Measurements from ENCODE around the gene PLCD1. TPM values are rescaled to one million over a fixed set of nuclear protein-coding genes. Genes with fewer than 3 reads are reported as not detected.

The PLCD1 gene
- total RNA-seq, 2 donors from 2014 or later: 29.7 to 176 TPM

GRCh38 chr3:38051131-38051530, 21.7 kb upstream of the PLCD1 start:
- 85% methylated on average over 13 of the region's 13 CpGs for WGBS

DNA sequence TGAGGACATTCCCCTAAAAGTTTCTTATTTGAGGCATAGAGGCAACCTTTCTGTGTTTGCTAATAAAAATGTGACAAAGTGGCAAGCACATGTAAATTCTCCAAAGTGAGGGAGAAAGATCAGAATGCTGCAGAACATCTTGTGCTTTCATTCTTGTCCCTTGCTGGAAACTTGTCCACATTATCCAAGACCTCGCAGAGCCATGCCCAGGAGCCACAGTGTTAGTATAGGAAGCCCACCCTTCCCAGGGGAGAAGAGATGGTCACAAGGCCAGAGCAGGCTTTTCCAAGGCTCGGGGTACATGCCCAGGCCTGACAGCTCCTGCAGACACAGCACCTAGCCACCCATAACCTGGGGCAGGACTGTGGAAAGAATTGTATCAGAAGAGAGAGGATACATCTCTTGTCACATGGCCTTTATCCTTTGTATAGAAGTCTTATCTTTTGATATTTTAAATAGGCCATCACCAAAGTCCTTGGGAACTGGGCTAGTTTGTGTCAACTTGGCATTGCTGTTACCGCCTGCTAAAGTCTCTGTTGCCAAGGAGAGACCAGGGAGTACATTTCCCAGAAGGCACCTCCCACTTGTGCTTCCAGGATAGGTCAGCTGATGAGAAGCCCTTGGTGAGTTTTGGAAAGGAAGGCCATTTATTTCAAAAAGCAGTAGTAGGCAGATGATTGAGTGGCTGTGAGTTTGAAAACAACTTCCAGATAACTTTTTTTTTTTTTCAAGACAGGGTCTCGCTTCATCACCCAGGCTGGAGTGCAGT, 20.1 kb upstream of the PLCD1 start:
- Histone ChIP-seq H3K27me3 (replicated peaks; ENCODE audit: insufficient read depth) (no peaks in the 10 kb centered on the region), H3K36me3 (no peaks in the 10 kb centered on the region), H3K4me1 (replicated peaks) (no peaks in the 10 kb centered on the region), H3K4me3 (no peak overlapping the region), H3K27ac (no peak overlapping the region), H3K9me3 (no peaks in the 10 kb centered on the region)
- intact Hi-C loops (cut with DNase I): no loop called here
- DNase-seq (ENCODE audit: low spot score): no peak
- TF ChIP-seq POLR2A (IDR thresholded peaks at IDR 0.05) (no peak), CTCF (IDR thresholded peaks at IDR 0.05) (no peak), POLR2AphosphoS5 (IDR thresholded peaks at IDR 0.05) (no peak)
- WGBS: 76% methylated on average over 4 of the region's 4 CpGs

More at GRCh38 chr3:38051131-38051530, 21.7 kb upstream of the PLCD1 start:
- no peak for DNase-seq (ENCODE audit: low spot score)
- no peaks in the 10 kb centered on the region for H3K4me1 ChIP-seq (replicated peaks)
- H3K4me3 ChIP-seq: no peak overlapping the region
- intact Hi-C loops (cut with DNase I): no loop called here
- TF ChIP-seq POLR2AphosphoS5 (IDR thresholded peaks at IDR 0.05): no peak
- TF ChIP-seq POLR2A (IDR thresholded peaks at IDR 0.05): no peak
- TF ChIP-seq CTCF (IDR thresholded peaks at IDR 0.05): no peak
- no peak overlapping the region for H3K27ac ChIP-seq
- no peaks in the 10 kb centered on the region for H3K9me3 ChIP-seq
- H3K27me3 ChIP-seq (replicated peaks; ENCODE audit: insufficient read depth): no peaks in the 10 kb centered on the region
- H3K36me3 ChIP-seq: no peaks in the 10 kb centered on the region

DNA sequence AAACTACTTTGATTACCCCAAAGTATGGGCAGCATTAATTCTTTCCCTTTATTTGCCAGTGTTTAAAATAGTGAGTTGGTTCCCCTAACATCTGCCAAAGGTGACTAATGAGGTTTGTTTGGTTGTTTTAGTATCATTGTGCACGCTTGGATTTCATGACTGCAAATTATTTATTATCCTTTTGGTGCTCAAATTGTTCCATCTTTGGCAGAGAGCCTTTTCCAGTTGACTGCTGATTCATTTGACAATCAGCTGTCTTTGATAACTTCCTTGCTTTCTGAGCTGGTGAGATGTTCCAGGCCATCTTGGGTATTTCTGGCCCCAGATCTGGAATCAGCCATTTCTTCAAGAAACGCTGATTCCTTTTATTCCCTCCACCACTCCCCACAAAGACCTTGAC, 18.5 kb upstream of the PLCD1 start:
- no peaks in the 10 kb centered on the region for H3K36me3 ChIP-seq
- H3K4me1 ChIP-seq (replicated peaks): no peaks in the 10 kb centered on the region
- WGBS: 68% methylated on average over 2 of the region's 2 CpGs
- TF ChIP-seq POLR2AphosphoS5 (IDR thresholded peaks at IDR 0.05): no peak
- intact Hi-C loops (cut with DNase I): no loop called here
- H3K27me3 ChIP-seq (replicated peaks; ENCODE audit: insufficient read depth): no peaks in the 10 kb centered on the region
- H3K4me3 ChIP-seq: no peak overlapping the region
- no peak overlapping the region for H3K27ac ChIP-seq
- no peaks in the 10 kb centered on the region for H3K9me3 ChIP-seq
- DNase-seq (ENCODE audit: low spot score): no peak

DNA sequence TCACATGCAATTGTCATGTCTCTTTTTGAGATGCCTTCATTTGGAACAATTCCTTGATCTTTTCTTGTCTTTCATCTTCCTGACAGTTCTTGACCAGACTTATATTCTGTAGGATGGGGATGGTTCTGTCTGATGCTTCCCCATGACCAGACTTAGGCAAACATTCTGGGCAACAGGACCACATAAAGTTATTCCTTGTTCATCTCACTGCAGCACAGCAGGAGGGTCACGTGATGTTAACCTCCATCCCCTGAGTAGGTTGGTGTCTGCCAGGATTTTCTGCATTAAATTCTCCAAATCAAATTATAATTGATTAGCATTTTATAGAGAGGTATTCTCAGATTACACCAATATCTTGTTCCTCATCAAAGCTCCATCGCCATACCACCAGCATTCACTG, 17.4 kb upstream of the PLCD1 start:
- Histone ChIP-seq H3K4me3 (no peak overlapping the region), H3K27me3 (replicated peaks; ENCODE audit: insufficient read depth) (no peaks in the 10 kb centered on the region), H3K27ac (no peak overlapping the region), H3K4me1 (replicated peaks) (no peaks in the 10 kb centered on the region), H3K9me3 (no peaks in the 10 kb centered on the region), H3K36me3 (no peaks in the 10 kb centered on the region)
- 94% methylated on average over 2 of the region's 2 CpGs for WGBS
- no peak for DNase-seq (ENCODE audit: low spot score)
- TF ChIP-seq POLR2A (IDR thresholded peaks at IDR 0.05): no peak
- TF ChIP-seq CTCF (IDR thresholded peaks at IDR 0.05): no peak
- no peak for TF ChIP-seq POLR2AphosphoS5 (IDR thresholded peaks at IDR 0.05)
- intact Hi-C loops (cut with DNase I): no loop called here

- H3K27ac ChIP-seq: no peak overlapping the region
- no peaks in the 10 kb centered on the region for H3K36me3 ChIP-seq
- H3K9me3 ChIP-seq: no peaks in the 10 kb centered on the region
- no peak for TF ChIP-seq POLR2A (IDR thresholded peaks at IDR 0.05)
- TF ChIP-seq CTCF (IDR thresholded peaks at IDR 0.05): no peak
- no peak for TF ChIP-seq POLR2AphosphoS5 (IDR thresholded peaks at IDR 0.05)
- H3K4me1 ChIP-seq (replicated peaks): no peaks in the 10 kb centered on the region
- 92% methylated on average over 4 of the region's 4 CpGs for WGBS
- intact Hi-C loops (cut with DNase I): no loop called here
- DNase-seq (ENCODE audit: low spot score): no peak
- no peak overlapping the region for H3K4me3 ChIP-seq
- H3K27me3 ChIP-seq (replicated peaks; ENCODE audit: insufficient read depth): no peaks in the 10 kb centered on the region
Observed at GRCh38 chr3:38046027-38046426, 16.6 kb upstream of the PLCD1 start.
